Measurements from ENCODE around the gene ZBTB11.
A peak's percentile ranks its signal among the peaks of the same experiment; 100 is the strongest.
"Not testable (repeated sequence)": the region's sequence is repeated elsewhere in the genome, so short reads cannot be mapped to it uniquely, and the experiment has no call there.

ZBTB11 gene

GRCh38 chr3:101643009-101643844, 33.7 kb downstream of the ZBTB11 start:
- DNase-seq: no peak

GRCh38 chr3:101642441-101642840, 34.5 kb downstream of the ZBTB11 start:
- DNase-seq: no peak

- DNase-seq: not testable (repeated sequence)
Observed at GRCh38 chr3:101641397-101642115, 35.4 kb downstream of the ZBTB11 start.

GRCh38 chr3:101640256-101640655, 36.7 kb downstream of the ZBTB11 start:
- DNase-seq: no peak

- no peak for DNase-seq
Observed at GRCh38 chr3:101639280-101639963, 37.5 kb downstream of the ZBTB11 start.

GRCh38 chr3:101638261-101638745, 38.6 kb downstream of the ZBTB11 start:
- DNase-seq: no peak

GRCh38 chr3:101637451-101637850, 39.5 kb downstream of the ZBTB11 start:
- DNase-seq: no peak

GRCh38 chr3:101635954-101636798, 40.8 kb downstream of the ZBTB11 start:
- DNase-seq: peak; percentile 16

- no peak for DNase-seq
Observed at GRCh38 chr3:101635345-101635744, 41.6 kb downstream of the ZBTB11 start.

- DNase-seq: no peak
Observed at GRCh38 chr3:101634591-101635196, 42.2 kb downstream of the ZBTB11 start.

- DNase-seq: no peak
Observed at GRCh38 chr3:101633186-101633585, 43.7 kb downstream of the ZBTB11 start.

GRCh38 chr3:101632586-101632985, 44.3 kb downstream of the ZBTB11 start:
- no peak for DNase-seq

- DNase-seq: not testable (repeated sequence)
Observed at GRCh38 chr3:101631959-101632358, 45.0 kb downstream of the ZBTB11 start.

- no peak for DNase-seq
Observed at GRCh38 chr3:101631098-101631796, 45.7 kb downstream of the ZBTB11 start.

GRCh38 chr3:101629219-101629618, 47.7 kb downstream of the ZBTB11 start:
- DNase-seq: no peak

GRCh38 chr3:101625879-101626278, 51.1 kb downstream of the ZBTB11 start:
- DNase-seq: no peak

GRCh38 chr3:101624857-101625256, 52.1 kb downstream of the ZBTB11 start:
- no peak for DNase-seq

GRCh38 chr3:101623656-101624055, 53.3 kb downstream of the ZBTB11 start:
- no peak for DNase-seq

GRCh38 chr3:101619734-101620133, 57.2 kb downstream of the ZBTB11 start:
- no peak for DNase-seq

GRCh38 chr3:101618726-101619125, 58.2 kb downstream of the ZBTB11 start:
- DNase-seq: no peak

- DNase-seq: no peak
Observed at GRCh38 chr3:101617478-101617877, 59.5 kb downstream of the ZBTB11 start.

Data from COR-L47 (cell line).